GM23338 (cell line): ENCODE measurements around the gene MFAP4. TPM values are rescaled to one million over a fixed set of nuclear protein-coding genes. Genes with fewer than 3 reads are reported as not detected.

Experiments used
- ATAC-seq: fragments of 200-7000 bp; cut with Tn5 transposase; 3 replicates; pipeline ENCODE4 v1.9.1; 2020
- DNase-seq: peaks from one replicate; pipeline ENCODE4 v3.0.0-alpha.2; 2015; ENCODE audit warnings: low spot score
- H2AFZ ChIP-seq: fragments of 200-600 bp; sonication (generic); 2 replicates; pipeline ENCODE4 v1.8.0; 2016; ENCODE audit warnings: antibody characterized with exemption, mild to moderate bottlenecking, moderate library complexity
- H3F3A ChIP-seq: fragments of 200-600 bp; sonication (generic); replicated peaks from 2 replicates; pipeline ENCODE4 v1.8.0; 2017; ENCODE audit warnings: antibody characterized with exemption, mixed run types, low read depth
- H3K27ac ChIP-seq: fragments of 200-600 bp; sonication (generic); 2 replicates; pipeline ENCODE4 v1.6.1; 2016; ENCODE audit warnings: low read depth
- H3K27me3 ChIP-seq: fragments of 200-600 bp; sonication (generic); 2 replicates; pipeline ENCODE4 v1.8.0; 2016; ENCODE audit warnings: mild to moderate bottlenecking, mixed run types, moderate library complexity; ENCODE audit not compliant: insufficient read depth
- H3K36me3 ChIP-seq: fragments of 200-600 bp; sonication (generic); 2 replicates; pipeline ENCODE4 v1.8.0; 2016; ENCODE audit warnings: mild to moderate bottlenecking; ENCODE audit not compliant: insufficient read depth
- H3K4me1 ChIP-seq: fragments of 200-600 bp; sonication (generic); 2 replicates; pipeline ENCODE4 v1.8.0; 2016; ENCODE audit warnings: mild to moderate bottlenecking, moderate library complexity; ENCODE audit not compliant: insufficient read depth
- H3K4me2 ChIP-seq: fragments of 200-600 bp; sonication (generic); 2 replicates; pipeline ENCODE4 v1.7.1; 2017; ENCODE audit warnings: mixed run types
- H3K4me3 ChIP-seq: fragments of 200-600 bp; sonication (generic); 2 replicates; pipeline ENCODE4 v1.6.1; 2016; ENCODE audit warnings: mixed run types
- H3K79me2 ChIP-seq: fragments of 200-600 bp; sonication (generic); replicated peaks from 2 replicates; pipeline ENCODE4 v1.8.0; 2017; ENCODE audit warnings: mild to moderate bottlenecking; ENCODE audit not compliant: insufficient read depth
- H3K9me2 ChIP-seq: fragments of 200-600 bp; sonication (generic); 2 replicates; pipeline ENCODE4 v1.8.0; 2017; ENCODE audit not compliant: insufficient read depth
- H4K20me1 ChIP-seq: fragments of 200-600 bp; sonication (generic); replicated peaks from 2 replicates; pipeline ENCODE4 v1.8.0; 2017; ENCODE audit warnings: mild to moderate bottlenecking; ENCODE audit not compliant: insufficient read depth
- H3K27ac Mint-ChIP-seq: 2 replicates; pipeline ENCODE4 v1.8.0; 2020; ENCODE audit warnings: inconsistent platforms, mild to moderate bottlenecking, moderate library complexity, mixed read lengths
- H3K27me3 Mint-ChIP-seq: 3 replicates; pipeline ENCODE4 v1.8.0; 2022; ENCODE audit warnings: low read depth, mild to moderate bottlenecking, moderate library complexity, mixed read lengths, inconsistent platforms; ENCODE audit not compliant: insufficient read depth, poor library complexity
- H3K36me3 Mint-ChIP-seq: 3 replicates; pipeline ENCODE4 v1.8.0; 2021; ENCODE audit warnings: low read depth, mild to moderate bottlenecking, inconsistent platforms, moderate library complexity, mixed read lengths
- H3K4me1 Mint-ChIP-seq: 3 replicates; pipeline ENCODE4 v1.8.0; 2020; ENCODE audit warnings: mild to moderate bottlenecking, inconsistent platforms, mixed read lengths
- H3K4me3 Mint-ChIP-seq: 3 replicates; pipeline ENCODE4 v1.8.0; 2021; ENCODE audit warnings: moderate library complexity, mild to moderate bottlenecking, inconsistent platforms, mixed read lengths
- H3K9me3 Mint-ChIP-seq: 3 replicates; pipeline ENCODE4 v1.8.0; 2020; ENCODE audit warnings: moderate library complexity, mild to moderate bottlenecking, inconsistent platforms, mixed read lengths
- CREB1 ChIP-seq: fragments of 250-450 bp; sonication (Bioruptor Pico); IDR thresholded peaks from 2 replicates; pipeline ENCODE4 v1.5.0; 2020; ENCODE audit warnings: low read depth, mild to moderate bottlenecking, moderate library complexity
- EZH2 ChIP-seq: fragments of 200-600 bp; sonication (generic); IDR thresholded peaks from one replicate; pipeline ENCODE4 v1.8.0; 2017; ENCODE audit warnings: antibody characterized with exemption, mild to moderate bottlenecking, low read depth; ENCODE audit not compliant: unreplicated experiment
- EZH2phosphoT487 ChIP-seq: fragments of 200-600 bp; sonication (generic); IDR thresholded peaks from one replicate; pipeline ENCODE4 v1.8.1; 2018; ENCODE audit warnings: antibody characterized with exemption; ENCODE audit not compliant: unreplicated experiment
- JUNB ChIP-seq: IDR thresholded peaks from one replicate; pipeline ENCODE4 v1.6.1; 2016; ENCODE audit warnings: antibody characterized with exemption; ENCODE audit not compliant: unreplicated experiment
- NANOG ChIP-seq: IDR thresholded peaks from 2 replicates; pipeline ENCODE4 v1.6.1; 2016; ENCODE audit warnings: antibody characterized with exemption, borderline replicate concordance
- POLR2AphosphoS5 ChIP-seq: IDR thresholded peaks from 2 replicates; pipeline ENCODE4 v1.6.1; 2016; ENCODE audit warnings: antibody characterized with exemption, low read depth
- polyA plus RNA-seq: library from polyadenylated mRNA; unstranded; fragments of >200 nt; fragmentation: Nextera tagmentation; extraction: Ambion mirVana; gene quantifications from 2 replicates; pipeline ENCODE4 v1.2.1, GENCODE V29; 2016
- total RNA-seq: library from RNA; depleted of rRNA; stranded (reverse); fragments of >200 nt; shearing (Covaris generic); gene quantifications from 2 replicates; pipeline ENCODE4 v1.2.3, GENCODE V29; 2014
- TF ChIP-seq, protein P1 (sequence below), 2 experiments: fragments of 200-600 bp in 1 of 2; sonication (generic) in 1 of 2; conservative IDR thresholded peaks; 2 replicates each; pipeline versions ENCODE4 v1.5.1 to v1.6.1; 2016 to 2017; ENCODE audit warnings: antibody characterized with exemption in 2 of 2, low read depth in 2 of 2, mild to moderate bottlenecking in 2 of 2, moderate library complexity in 1 of 2
- TF ChIP-seq, protein P2 (sequence below): IDR thresholded peaks from one replicate; pipeline ENCODE4 v1.6.1; 2018; ENCODE audit warnings: antibody characterized with exemption; ENCODE audit not compliant: unreplicated experiment
- TF ChIP-seq, protein P3 (sequence below): IDR thresholded peaks from 2 replicates; pipeline ENCODE4 v1.6.1; 2016; ENCODE audit warnings: antibody characterized with exemption
- TF ChIP-seq, protein P4 (sequence below): fragments of 250-450 bp; sonication (Bioruptor Pico); IDR thresholded peaks from 2 replicates; pipeline ENCODE4 v1.5.0; 2020; ENCODE audit warnings: mild to moderate bottlenecking, moderate library complexity

The MFAP4 gene
- total and polyA plus RNA-seq, 2 experiments from 2014 or later = 7.7 to 9.7 TPM

DNA sequence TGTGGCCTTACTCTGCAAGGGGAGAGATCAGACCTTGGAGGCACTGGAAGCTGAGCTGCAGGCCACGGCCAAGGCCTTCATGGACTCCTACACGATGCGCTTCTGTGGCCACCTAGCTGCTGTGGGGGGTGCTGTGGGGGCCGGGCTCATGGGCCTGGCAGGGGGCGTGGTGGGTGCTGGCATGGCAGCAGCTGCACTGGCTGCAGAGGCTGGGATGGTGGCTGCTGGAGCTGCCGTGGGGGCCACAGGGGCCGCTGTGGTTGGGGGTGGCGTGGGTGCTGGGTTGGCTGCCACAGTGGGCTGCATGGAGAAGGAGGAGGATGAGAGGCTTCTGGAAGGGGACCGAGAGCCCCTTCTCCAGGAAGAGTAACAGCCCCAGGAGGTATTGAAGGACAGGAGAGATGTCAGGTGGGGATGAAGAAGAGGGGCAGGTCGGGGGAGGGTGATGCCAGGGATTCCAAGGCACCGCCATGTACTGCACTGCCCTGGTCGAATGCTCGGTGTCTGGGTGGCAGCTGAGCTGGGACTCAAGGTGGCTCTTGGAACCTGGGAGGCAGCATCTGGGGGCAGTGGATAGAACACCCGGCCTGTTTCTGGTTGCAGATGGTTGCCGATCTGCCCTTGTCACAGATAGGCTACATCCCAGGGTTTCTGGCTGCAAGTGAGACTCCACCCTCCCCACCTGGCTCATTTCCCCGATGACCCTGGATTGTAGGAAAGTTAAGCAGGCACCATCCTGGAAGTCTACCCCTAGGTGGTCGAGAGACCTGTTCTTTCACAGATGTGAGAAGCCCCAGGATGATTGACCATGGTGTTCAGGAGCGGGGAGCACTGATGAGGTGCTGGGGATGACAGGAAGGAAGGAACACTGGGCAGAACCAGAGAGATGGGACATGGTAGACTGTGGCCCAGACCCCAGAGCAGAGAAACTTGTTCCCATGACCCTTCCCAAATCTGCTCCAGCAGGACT is 29.1 kb upstream of the MFAP4 start:
- Histone ChIP-seq H3K4me3 (no peak overlapping the region), H2AFZ (no peak overlapping the region), H3K4me2 (no peak overlapping the region), H3K27me3 (no peaks in the 10 kb centered on the region), H3K36me3 (no peaks in the 10 kb centered on the region), H3K4me1 (peaks cover 9% of the 10 kb centered on the region), H3K79me2 (no peaks in the 10 kb centered on the region), H3K27ac (no peak overlapping the region), H3F3A (0 out of 2 replicates have a peak, but pooled peaks cover 1% of the 10 kb centered on the region), H3K9me2 (0 out of 2 replicates have a peak, but pooled peaks cover 3% of the 10 kb centered on the region), H4K20me1 (no peaks in the 10 kb centered on the region)
- H3K9me3 Mint-ChIP-seq = no peaks in the 10 kb centered on the region
- peaks cover 11% of the 10 kb centered on the region for H3K27me3 Mint-ChIP-seq
- no peak overlapping the region for H3K27ac Mint-ChIP-seq
- TF ChIP-seq NANOG (no peak), JUNB (no peak), CREB1 (CRISPR knock-in tag) (no peak), EZH2phosphoT487 (no peak), POLR2AphosphoS5 (no peak), EZH2 (no peak)
- TF ChIP-seq, protein P1, sequence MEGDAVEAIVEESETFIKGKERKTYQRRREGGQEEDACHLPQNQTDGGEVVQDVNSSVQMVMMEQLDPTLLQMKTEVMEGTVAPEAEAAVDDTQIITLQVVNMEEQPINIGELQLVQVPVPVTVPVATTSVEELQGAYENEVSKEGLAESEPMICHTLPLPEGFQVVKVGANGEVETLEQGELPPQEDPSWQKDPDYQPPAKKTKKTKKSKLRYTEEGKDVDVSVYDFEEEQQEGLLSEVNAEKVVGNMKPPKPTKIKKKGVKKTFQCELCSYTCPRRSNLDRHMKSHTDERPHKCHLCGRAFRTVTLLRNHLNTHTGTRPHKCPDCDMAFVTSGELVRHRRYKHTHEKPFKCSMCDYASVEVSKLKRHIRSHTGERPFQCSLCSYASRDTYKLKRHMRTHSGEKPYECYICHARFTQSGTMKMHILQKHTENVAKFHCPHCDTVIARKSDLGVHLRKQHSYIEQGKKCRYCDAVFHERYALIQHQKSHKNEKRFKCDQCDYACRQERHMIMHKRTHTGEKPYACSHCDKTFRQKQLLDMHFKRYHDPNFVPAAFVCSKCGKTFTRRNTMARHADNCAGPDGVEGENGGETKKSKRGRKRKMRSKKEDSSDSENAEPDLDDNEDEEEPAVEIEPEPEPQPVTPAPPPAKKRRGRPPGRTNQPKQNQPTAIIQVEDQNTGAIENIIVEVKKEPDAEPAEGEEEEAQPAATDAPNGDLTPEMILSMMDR (conservative IDR thresholded peaks at IDR 0.05; ENCODE audit: low read depth in 2 of 2) = no peak
- TF ChIP-seq, protein P2, sequence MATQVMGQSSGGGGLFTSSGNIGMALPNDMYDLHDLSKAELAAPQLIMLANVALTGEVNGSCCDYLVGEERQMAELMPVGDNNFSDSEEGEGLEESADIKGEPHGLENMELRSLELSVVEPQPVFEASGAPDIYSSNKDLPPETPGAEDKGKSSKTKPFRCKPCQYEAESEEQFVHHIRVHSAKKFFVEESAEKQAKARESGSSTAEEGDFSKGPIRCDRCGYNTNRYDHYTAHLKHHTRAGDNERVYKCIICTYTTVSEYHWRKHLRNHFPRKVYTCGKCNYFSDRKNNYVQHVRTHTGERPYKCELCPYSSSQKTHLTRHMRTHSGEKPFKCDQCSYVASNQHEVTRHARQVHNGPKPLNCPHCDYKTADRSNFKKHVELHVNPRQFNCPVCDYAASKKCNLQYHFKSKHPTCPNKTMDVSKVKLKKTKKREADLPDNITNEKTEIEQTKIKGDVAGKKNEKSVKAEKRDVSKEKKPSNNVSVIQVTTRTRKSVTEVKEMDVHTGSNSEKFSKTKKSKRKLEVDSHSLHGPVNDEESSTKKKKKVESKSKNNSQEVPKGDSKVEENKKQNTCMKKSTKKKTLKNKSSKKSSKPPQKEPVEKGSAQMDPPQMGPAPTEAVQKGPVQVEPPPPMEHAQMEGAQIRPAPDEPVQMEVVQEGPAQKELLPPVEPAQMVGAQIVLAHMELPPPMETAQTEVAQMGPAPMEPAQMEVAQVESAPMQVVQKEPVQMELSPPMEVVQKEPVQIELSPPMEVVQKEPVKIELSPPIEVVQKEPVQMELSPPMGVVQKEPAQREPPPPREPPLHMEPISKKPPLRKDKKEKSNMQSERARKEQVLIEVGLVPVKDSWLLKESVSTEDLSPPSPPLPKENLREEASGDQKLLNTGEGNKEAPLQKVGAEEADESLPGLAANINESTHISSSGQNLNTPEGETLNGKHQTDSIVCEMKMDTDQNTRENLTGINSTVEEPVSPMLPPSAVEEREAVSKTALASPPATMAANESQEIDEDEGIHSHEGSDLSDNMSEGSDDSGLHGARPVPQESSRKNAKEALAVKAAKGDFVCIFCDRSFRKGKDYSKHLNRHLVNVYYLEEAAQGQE = no peak
- TF ChIP-seq, protein P3, sequence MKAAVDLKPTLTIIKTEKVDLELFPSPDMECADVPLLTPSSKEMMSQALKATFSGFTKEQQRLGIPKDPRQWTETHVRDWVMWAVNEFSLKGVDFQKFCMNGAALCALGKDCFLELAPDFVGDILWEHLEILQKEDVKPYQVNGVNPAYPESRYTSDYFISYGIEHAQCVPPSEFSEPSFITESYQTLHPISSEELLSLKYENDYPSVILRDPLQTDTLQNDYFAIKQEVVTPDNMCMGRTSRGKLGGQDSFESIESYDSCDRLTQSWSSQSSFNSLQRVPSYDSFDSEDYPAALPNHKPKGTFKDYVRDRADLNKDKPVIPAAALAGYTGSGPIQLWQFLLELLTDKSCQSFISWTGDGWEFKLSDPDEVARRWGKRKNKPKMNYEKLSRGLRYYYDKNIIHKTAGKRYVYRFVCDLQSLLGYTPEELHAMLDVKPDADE = no peak
- TF ChIP-seq, protein P4, sequence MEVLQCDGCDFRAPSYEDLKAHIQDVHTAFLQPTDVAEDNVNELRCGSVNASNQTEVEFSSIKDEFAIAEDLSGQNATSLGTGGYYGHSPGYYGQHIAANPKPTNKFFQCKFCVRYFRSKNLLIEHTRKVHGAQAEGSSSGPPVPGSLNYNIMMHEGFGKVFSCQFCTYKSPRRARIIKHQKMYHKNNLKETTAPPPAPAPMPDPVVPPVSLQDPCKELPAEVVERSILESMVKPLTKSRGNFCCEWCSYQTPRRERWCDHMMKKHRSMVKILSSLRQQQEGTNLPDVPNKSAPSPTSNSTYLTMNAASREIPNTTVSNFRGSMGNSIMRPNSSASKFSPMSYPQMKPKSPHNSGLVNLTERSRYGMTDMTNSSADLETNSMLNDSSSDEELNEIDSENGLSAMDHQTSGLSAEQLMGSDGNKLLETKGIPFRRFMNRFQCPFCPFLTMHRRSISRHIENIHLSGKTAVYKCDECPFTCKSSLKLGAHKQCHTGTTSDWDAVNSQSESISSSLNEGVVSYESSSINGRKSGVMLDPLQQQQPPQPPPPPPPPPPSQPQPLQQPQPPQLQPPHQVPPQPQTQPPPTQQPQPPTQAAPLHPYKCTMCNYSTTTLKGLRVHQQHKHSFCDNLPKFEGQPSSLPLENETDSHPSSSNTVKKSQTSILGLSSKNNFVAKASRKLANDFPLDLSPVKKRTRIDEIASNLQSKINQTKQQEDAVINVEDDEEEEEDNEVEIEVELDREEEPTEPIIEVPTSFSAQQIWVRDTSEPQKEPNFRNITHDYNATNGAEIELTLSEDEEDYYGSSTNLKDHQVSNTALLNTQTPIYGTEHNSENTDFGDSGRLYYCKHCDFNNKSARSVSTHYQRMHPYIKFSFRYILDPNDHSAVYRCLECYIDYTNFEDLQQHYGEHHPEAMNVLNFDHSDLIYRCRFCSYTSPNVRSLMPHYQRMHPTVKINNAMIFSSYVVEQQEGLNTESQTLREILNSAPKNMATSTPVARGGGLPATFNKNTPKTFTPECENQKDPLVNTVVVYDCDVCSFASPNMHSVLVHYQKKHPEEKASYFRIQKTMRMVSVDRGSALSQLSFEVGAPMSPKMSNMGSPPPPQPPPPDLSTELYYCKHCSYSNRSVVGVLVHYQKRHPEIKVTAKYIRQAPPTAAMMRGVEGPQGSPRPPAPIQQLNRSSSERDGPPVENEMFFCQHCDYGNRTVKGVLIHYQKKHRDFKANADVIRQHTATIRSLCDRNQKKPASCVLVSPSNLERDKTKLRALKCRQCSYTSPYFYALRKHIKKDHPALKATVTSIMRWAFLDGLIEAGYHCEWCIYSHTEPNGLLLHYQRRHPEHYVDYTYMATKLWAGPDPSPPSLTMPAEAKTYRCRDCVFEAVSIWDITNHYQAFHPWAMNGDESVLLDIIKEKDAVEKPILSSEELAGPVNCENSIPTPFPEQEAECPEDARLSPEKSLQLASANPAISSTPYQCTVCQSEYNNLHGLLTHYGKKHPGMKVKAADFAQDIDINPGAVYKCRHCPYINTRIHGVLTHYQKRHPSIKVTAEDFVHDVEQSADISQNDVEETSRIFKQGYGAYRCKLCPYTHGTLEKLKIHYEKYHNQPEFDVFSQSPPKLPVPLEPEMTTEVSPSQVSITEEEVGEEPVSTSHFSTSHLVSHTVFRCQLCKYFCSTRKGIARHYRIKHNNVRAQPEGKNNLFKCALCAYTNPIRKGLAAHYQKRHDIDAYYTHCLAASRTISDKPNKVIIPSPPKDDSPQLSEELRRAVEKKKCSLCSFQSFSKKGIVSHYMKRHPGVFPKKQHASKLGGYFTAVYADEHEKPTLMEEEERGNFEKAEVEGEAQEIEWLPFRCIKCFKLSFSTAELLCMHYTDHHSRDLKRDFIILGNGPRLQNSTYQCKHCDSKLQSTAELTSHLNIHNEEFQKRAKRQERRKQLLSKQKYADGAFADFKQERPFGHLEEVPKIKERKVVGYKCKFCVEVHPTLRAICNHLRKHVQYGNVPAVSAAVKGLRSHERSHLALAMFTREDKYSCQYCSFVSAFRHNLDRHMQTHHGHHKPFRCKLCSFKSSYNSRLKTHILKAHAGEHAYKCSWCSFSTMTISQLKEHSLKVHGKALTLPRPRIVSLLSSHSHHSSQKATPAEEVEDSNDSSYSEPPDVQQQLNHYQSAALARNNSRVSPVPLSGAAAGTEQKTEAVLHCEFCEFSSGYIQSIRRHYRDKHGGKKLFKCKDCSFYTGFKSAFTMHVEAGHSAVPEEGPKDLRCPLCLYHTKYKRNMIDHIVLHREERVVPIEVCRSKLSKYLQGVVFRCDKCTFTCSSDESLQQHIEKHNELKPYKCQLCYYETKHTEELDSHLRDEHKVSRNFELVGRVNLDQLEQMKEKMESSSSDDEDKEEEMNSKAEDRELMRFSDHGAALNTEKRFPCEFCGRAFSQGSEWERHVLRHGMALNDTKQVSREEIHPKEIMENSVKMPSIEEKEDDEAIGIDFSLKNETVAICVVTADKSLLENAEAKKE = no peak
- peaks cover 6% of the 10 kb centered on the region for H3K4me1 Mint-ChIP-seq
- no peaks in the 10 kb centered on the region; the same call in 2 of the 3 replicates for H3K36me3 Mint-ChIP-seq
- H3K4me3 Mint-ChIP-seq = no peak overlapping the region
- ATAC-seq (no peak), DNase-seq (no peak)
